NCI-H2107 treated with DMSO at 0.1 percent for 48 hours (cell line): ENCODE data around the gene PLA2G6.
"Not testable (repeated sequence)": the region's sequence is repeated elsewhere in the genome, so short reads cannot be mapped to it uniquely, and the experiment has no call there.

Experiments
- DNase-seq: peaks from one replicate; lab custom pipeline; 2025; ENCODE audit not compliant: unreplicated experiment; lab: John Stamatoyannopoulos, UW

PLA2G6 gene

GRCh38 chr22:38086942-38087341 is 94.7 kb downstream of the PLA2G6 start:
- DNase-seq = no peak

GRCh38 chr22:38086001-38086845 is 95.4 kb downstream of the PLA2G6 start:
- no peak for DNase-seq

- no peak for DNase-seq
Measured at GRCh38 chr22:38085501-38085900, 96.1 kb downstream of the PLA2G6 start.

- DNase-seq = no peak
Measured at GRCh38 chr22:38085056-38085455, 96.6 kb downstream of the PLA2G6 start.

- DNase-seq = no peak
Measured at GRCh38 chr22:38083931-38084631, 97.5 kb downstream of the PLA2G6 start, which contains the start of gene SLC16A8. Gene SLC16A8, minus strand, starts transcription at chr22:38084184. Its CDS starts 1,311 bp downstream, at chr22:38082873.

GRCh38 chr22:38082986-38083710 is 98.5 kb downstream of the PLA2G6 start:
- no peak for DNase-seq

- no peak for DNase-seq
Measured at GRCh38 chr22:38081941-38082828, 99.4 kb downstream of the PLA2G6 start.

GRCh38 chr22:38081636-38081940 is 100.0 kb downstream of the PLA2G6 start:
- DNase-seq = no peak

- DNase-seq = no peak
Measured at GRCh38 chr22:38080850-38081635, 100.6 kb downstream of the PLA2G6 start.

GRCh38 chr22:38080474-38080849 is 101.2 kb downstream of the PLA2G6 start:
- DNase-seq = no peak

GRCh38 chr22:38079804-38080203 is 101.8 kb downstream of the PLA2G6 start:
- DNase-seq = no peak

GRCh38 chr22:38079208-38079607 is 102.4 kb downstream of the PLA2G6 start:
- not testable (repeated sequence) for DNase-seq

GRCh38 chr22:38078046-38078840 is 103.4 kb downstream of the PLA2G6 start:
- no peak for DNase-seq

- DNase-seq = no peak
Measured at GRCh38 chr22:38077595-38077994, 104.0 kb downstream of the PLA2G6 start.

GRCh38 chr22:38077096-38077495 is 104.5 kb downstream of the PLA2G6 start:
- DNase-seq = no peak

- DNase-seq = no peak
Measured at GRCh38 chr22:38075961-38076360, 105.7 kb downstream of the PLA2G6 start.

GRCh38 chr22:38075105-38075825 is 106.4 kb downstream of the PLA2G6 start:
- no peak for DNase-seq
